Lower leg skin (tissue), 3 donors: ENCODE data around the gene ZMAT3.

ENCODE experiments used
- POLR2A ChIP-seq, 2 donors: fragments of 450-650 bp; IDR thresholded peaks; one replicate each; pipeline ENCODE4 v1.6.1; 2016 to 2017; ENCODE audit warnings: antibody characterized with exemption in 2 of 2, mild to moderate bottlenecking in 1 of 2, moderate library complexity in 1 of 2
- TF ChIP-seq, protein P1 (sequence below), 3 donors: fragments of 450-650 bp; IDR thresholded peaks; one replicate each; pipeline ENCODE4 v1.5.1; 2016; ENCODE audit warnings: antibody characterized with exemption in 3 of 3, mild to moderate bottlenecking in 3 of 3, moderate library complexity in 2 of 3

DNA sequence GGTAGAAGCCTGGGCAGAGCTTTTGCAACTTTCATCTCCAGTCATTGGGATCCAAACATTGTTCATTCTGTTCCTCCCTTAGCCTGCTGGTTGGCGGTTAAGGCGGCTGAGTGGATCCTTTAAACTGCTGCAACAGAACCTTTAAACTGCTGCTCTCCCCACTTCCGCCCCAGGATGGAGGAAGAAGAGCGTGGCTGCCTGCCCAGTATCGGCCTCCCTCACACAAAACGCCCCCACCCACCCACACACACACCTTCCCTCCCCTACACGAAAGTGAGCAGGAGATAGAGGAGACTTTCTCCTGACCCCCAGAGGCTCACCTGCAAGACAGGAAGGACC, 460 bp upstream of the ZMAT3 start:
- TF ChIP-seq, protein P1, sequence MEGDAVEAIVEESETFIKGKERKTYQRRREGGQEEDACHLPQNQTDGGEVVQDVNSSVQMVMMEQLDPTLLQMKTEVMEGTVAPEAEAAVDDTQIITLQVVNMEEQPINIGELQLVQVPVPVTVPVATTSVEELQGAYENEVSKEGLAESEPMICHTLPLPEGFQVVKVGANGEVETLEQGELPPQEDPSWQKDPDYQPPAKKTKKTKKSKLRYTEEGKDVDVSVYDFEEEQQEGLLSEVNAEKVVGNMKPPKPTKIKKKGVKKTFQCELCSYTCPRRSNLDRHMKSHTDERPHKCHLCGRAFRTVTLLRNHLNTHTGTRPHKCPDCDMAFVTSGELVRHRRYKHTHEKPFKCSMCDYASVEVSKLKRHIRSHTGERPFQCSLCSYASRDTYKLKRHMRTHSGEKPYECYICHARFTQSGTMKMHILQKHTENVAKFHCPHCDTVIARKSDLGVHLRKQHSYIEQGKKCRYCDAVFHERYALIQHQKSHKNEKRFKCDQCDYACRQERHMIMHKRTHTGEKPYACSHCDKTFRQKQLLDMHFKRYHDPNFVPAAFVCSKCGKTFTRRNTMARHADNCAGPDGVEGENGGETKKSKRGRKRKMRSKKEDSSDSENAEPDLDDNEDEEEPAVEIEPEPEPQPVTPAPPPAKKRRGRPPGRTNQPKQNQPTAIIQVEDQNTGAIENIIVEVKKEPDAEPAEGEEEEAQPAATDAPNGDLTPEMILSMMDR (IDR thresholded peaks at IDR 0.05), result no peak
- TF ChIP-seq POLR2A (IDR thresholded peaks at IDR 0.05), result no peak
